ENCODE measurements around the gene MVB12B. TPM values are rescaled to one million over a fixed set of nuclear protein-coding genes. Genes with fewer than 3 reads are reported as not detected.

The MVB12B gene
- total and polyA plus RNA-seq, 8 donors, result 2.6 to 6.7 (median 4.0) TPM

GRCh38 chr9:126528111-126528510 is 201.5 kb downstream of the MVB12B start:
- H3K4me3 ChIP-seq, result no peak overlapping the region
- no peaks in the 10 kb centered on the region for H3K4me1 ChIP-seq
- DNase-seq (peak in 1 of 6 donors; percentile 32), FAIRE-seq (no peak), ATAC-seq (no peak)
- 85 to 86% methylated on average over 14 of the region's 14 CpGs for WGBS, 2 donors
- no peak for TF ChIP-seq CTCF (IDR thresholded peaks at IDR 0.05)
- H3K36me3 ChIP-seq, result no peaks in the 10 kb centered on the region
- intact Hi-C loops (cut with DNase I), result no loop called here
- H3K27me3 ChIP-seq, result no peaks in the 10 kb centered on the region
- H3K27ac ChIP-seq, result no peak overlapping the region
- H3K9me3 ChIP-seq, result no peaks in the 10 kb centered on the region

GRCh38 chr9:126528915-126529314 is 202.3 kb downstream of the MVB12B start:
- no peaks in the 10 kb centered on the region for H3K27me3 ChIP-seq
- H3K4me3 ChIP-seq, result no peak overlapping the region
- ATAC-seq (no peak), FAIRE-seq (no peak), DNase-seq (no peak)
- WGBS, 2 donors, result 92 to 93% methylated on average over 10 of the region's 10 CpGs
- no peaks in the 10 kb centered on the region for H3K9me3 ChIP-seq
- no peaks in the 10 kb centered on the region for H3K4me1 ChIP-seq
- no peak for TF ChIP-seq CTCF (IDR thresholded peaks at IDR 0.05)
- H3K27ac ChIP-seq, result no peak overlapping the region
- intact Hi-C loops (cut with DNase I), result no loop called here
- no peaks in the 10 kb centered on the region for H3K36me3 ChIP-seq

GRCh38 chr9:126531035-126531571 is 204.5 kb downstream of the MVB12B start:
- Histone ChIP-seq H3K27me3 (peaks cover 0 to 4% (median 0%) of the 10 kb centered on the region in 4 donors), H3K4me1 (no peaks in the 10 kb centered on the region), H3K4me3 (no peak overlapping the region), H3K36me3 (no peaks in the 10 kb centered on the region), H3K27ac (no peak overlapping the region), H3K9me3 (no peaks in the 10 kb centered on the region)
- 78 to 83% methylated on average over 10 of the region's 10 CpGs for WGBS, 2 donors
- no peak for FAIRE-seq
- no peak for TF ChIP-seq CTCF (IDR thresholded peaks at IDR 0.05)
- intact Hi-C loops (cut with DNase I), result no loop called here
- ATAC-seq, result no peak
- no peak for DNase-seq

- intact Hi-C loops (cut with DNase I), result no loop called here
Measured at GRCh38 chr9:126531591-126531990, 205.0 kb downstream of the MVB12B start.

More at GRCh38 chr9:126531591-126531990, 205.0 kb downstream of the MVB12B start:
- H3K27ac ChIP-seq, result no peak overlapping the region
- 53 to 65% methylated on average over 5 of the region's 5 CpGs for WGBS, 2 donors
- H3K4me3 ChIP-seq, result no peak overlapping the region
- no peak for TF ChIP-seq CTCF (IDR thresholded peaks at IDR 0.05)
- ATAC-seq (no peak), DNase-seq (no peak), FAIRE-seq (no peak)
- no peaks in the 10 kb centered on the region for H3K9me3 ChIP-seq
- H3K27me3 ChIP-seq, result peaks cover 0 to 4% (median 0%) of the 10 kb centered on the region in 4 donors
- H3K36me3 ChIP-seq, result no peaks in the 10 kb centered on the region
- H3K4me1 ChIP-seq, result no peaks in the 10 kb centered on the region
